Daoy (cell line): ENCODE results near the gene LRP1B. TPM values are rescaled to one million over a fixed set of nuclear protein-coding genes. Genes with fewer than 3 reads are reported as not detected.

Source experiments
- DNase-seq: peaks from one replicate; pipeline ENCODE4 v3.0.0-alpha.2; 2015; ENCODE audit warnings: low read depth
- total RNA-seq: library from RNA; depleted of rRNA; stranded (reverse); fragments of >200 nt; shearing (Covaris generic); gene quantifications from 2 replicates; pipeline ENCODE4 v1.2.3, GENCODE V29; 2014

LRP1B gene
- total RNA-seq, 1 experiment from 2014 or later = not detected

- DNase-seq = no peak
These were observed 539.0 kb downstream of the LRP1B start for GRCh38 chr2:141591787-141592186.

DNA sequence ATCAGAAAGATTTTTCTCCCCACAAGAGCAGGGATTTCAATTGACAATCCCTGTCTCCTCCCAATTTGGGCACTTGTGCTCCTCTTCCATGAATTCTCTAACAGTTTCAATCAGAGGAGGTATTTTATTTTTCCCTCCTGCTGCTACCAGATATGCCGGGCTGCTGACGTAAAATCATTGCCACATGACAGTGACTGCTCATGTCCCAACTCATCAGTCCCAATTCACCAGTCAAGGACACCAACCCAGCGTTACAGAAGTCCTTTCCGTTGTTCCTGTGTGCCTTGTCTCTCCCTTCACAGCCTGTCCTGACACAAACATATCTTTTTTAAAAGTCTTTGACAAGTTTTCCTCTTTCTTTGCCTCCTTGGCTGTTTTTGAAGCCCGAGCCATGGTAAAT, 540.2 kb downstream of the LRP1B start:
- DNase-seq = no peak

DNA sequence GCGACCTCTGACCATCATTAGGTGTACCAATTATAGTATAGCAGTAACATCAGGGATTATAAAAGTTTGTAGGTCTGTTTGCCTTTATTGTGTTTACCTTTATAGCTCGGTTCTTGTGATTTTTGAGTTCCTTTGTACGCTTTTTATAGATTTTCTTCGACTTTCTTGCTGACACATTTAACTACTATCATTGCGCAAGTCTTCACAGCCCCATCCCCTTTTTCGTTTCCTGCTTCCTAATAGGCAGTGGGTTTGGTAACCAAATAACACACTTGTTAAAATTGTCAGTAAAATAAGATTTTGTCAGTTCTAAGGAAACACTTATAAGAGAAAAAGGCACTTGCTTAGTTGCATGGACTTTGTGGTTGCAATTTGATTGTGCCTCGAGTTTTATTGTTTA, 541.5 kb downstream of the LRP1B start:
- no peak for DNase-seq

- no peak for DNase-seq
These were observed 543.8 kb downstream of the LRP1B start for GRCh38 chr2:141586985-141587384.

- no peak for DNase-seq
These were observed 548.6 kb downstream of the LRP1B start for GRCh38 chr2:141582213-141582612.

GRCh38 chr2:141579071-141579470, 551.7 kb downstream of the LRP1B start:
- no peak for DNase-seq

- no peak for DNase-seq
These were observed 560.2 kb downstream of the LRP1B start for GRCh38 chr2:141570474-141571131.

DNA sequence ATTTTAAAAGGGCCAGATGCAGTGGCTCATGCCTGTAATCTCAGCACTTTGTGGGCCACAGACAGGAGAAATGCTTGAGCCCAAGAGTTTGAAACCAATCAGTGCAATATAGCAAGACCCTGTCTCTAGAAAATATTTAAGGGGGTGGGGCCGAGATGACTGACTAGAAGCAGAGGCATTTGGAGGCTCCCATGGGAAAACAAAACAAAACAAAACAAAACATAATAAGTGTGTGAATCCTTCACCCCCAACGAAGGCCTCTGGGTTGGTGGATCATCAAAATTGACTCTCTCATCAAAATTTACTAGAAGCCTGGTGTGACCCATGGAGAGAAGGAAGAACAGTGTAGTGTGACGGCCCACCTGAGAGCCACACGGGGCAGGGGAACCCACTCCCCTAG, 560.9 kb downstream of the LRP1B start:
- no peak for DNase-seq

- no peak for DNase-seq
These were observed 565.2 kb downstream of the LRP1B start for GRCh38 chr2:141565597-141565996.

DNA sequence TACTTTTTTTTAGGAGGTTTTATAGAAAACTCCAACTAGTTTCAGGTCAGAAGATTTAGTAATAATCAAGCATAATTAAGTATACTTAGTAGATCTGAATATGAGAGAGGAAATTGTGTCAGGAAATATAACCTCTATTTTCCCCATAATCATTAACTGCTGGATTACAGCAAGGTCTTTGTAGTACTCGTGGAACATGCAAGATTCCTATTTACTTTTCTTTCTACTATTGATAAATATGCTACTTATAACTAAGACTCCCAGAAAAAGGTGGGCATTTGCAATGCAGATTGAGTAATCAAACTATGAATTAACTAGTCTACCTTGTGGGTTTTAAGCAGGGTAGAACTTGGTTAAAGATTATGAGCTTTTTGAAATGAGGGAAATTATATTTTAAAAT, 570.1 kb downstream of the LRP1B start:
- DNase-seq = no peak

- peak; percentile 62 for DNase-seq
These were observed 573.3 kb downstream of the LRP1B start for GRCh38 chr2:141557329-141558095.

- no peak for DNase-seq
These were observed 574.8 kb downstream of the LRP1B start for GRCh38 chr2:141555876-141556470.

GRCh38 chr2:141554810-141555209, 576.0 kb downstream of the LRP1B start:
- no peak for DNase-seq

DNA sequence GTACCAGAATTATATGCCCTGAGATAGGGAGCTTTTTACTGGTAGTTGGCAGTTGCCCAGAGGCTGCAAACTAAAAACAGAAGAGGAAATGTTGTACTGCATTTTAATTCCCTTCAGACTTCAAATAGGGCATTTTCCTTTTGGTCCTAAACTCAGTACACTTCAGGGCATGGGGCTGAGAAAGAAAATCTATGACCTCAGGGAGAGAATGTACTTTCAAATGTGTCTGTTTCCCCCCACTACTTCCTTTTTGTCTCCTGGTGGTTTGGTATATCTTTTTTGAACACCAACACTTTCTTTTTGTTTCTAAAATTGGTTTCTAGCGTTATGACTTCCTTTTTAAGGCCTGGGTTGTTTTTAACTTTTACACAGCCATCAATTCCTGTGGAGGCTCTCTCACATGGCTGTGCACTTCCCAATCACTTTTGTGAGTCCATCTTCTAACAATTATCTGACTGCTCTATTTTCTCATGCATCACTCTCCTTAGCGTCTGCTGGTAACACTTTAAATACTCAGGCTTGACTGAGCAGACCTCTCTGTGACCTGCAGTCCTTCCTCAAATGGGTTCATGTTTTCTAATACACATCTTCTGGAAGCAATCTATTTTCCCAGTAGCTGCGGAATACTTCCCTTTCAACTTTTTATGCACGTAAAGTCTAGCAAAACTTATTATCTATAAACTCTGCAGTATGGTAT, 596.0 kb downstream of the LRP1B start:
- DNase-seq = no peak

GRCh38 chr2:141529659-141530058, 601.2 kb downstream of the LRP1B start:
- DNase-seq = no peak

DNA sequence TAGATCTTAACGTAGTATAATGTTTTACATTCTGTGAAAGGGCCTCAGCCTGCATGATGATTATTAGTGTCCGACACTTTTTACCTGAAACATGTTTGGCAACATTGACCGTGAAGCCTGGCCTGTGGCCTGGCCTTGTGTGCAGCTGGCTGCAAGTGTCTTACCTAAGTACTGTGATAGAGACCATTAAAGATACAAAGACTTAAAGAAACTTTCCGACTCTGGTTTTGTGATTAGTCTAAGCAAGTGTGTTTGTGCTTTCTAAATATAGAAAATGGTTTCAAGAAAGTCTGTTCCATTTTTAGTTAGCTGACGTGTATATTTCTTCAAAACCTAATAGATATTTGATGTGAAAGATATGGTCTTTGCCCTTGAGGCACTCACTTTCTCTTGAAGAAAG, 601.8 kb downstream of the LRP1B start:
- no peak for DNase-seq

DNA sequence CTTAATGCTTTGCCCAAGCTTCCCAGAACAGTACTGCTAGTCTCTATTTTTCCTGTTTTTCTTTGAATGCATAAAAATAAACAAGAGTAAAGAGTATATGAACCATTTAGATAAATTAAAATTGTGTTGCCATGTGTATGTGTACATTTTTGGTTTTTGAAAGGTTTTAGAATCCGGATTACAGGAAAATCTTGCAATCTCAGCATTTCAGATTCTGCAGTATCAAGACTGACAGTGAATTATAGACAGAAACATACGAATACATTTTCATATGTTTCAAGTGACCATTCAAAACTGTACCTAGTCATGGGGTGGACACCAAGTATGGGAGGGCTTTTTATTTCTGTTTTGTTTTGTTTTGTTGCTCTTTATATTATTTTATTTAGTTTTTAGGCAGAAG, 604.1 kb downstream of the LRP1B start:
- DNase-seq = no peak

- no peak for DNase-seq
These were observed 606.0 kb downstream of the LRP1B start for GRCh38 chr2:141524777-141525176.

DNA sequence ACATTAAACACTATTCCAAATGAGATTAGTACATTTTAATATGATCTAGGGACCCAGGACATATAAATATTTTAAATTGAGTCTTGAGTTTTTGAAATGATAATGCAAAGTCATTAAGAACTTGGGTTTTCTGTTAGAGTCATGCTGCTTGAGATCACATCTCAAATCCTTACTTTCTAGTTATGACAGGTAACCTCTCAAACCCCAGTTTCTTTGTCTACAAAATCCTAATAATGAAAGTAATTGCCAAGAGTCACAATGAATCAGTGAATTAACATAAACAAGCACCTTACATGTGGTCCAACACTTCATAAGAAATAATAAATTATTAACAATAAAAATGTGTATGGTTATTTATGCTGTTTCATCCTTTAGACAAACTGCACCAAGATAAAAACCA, 607.6 kb downstream of the LRP1B start:
- DNase-seq = no peak

- DNase-seq = no peak
These were observed 608.1 kb downstream of the LRP1B start for GRCh38 chr2:141522702-141523101.

DNA sequence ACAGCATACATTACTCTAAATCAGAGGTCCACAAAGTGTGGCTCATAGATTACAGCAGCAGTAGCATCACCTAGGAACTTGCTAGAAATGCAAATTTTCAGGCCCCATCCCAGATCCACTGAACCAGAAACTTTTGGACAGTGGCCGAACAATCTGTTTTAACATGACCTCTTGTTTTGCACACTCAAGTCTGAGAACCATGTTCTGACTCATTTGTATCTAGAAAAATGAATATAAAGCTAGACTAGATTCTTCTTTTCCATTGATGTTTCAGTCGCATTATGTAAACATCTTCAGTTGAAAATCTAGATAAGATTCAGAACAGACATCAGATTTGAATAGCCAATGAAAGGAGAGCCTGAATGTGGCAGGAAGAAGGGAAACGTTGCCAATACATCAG, 608.8 kb downstream of the LRP1B start:
- DNase-seq = no peak

DNA sequence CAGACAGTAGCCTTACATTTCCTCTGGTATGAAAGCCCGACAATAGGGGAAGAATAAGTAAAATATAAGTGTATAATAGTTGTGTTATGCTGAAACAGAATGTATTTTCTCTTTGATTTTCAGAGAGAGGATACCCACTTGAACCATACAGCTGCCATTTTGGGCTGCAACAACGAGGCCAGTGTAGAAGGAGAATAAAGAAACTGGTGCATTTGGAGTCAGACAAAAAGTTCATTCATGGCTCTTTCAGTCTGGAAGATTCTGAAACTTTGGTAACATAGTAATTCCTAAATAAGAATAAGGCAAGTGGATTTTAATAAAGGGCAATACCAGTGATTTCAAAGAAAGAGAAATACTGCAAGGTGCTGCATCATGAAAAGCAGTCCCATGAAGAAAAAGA, 610.9 kb downstream of the LRP1B start:
- no peak for DNase-seq
